ENCODE data around the gene TMEM128. TPM values are rescaled to one million over a fixed set of nuclear protein-coding genes. Genes with fewer than 3 reads are reported as not detected.
"Not testable (repeated sequence)": the region's sequence is repeated elsewhere in the genome, so short reads cannot be mapped to it uniquely, and the experiment has no call there.

The TMEM128 gene
- total RNA-seq, 1 donor from 2014 or later: 29.2 TPM

DNA sequence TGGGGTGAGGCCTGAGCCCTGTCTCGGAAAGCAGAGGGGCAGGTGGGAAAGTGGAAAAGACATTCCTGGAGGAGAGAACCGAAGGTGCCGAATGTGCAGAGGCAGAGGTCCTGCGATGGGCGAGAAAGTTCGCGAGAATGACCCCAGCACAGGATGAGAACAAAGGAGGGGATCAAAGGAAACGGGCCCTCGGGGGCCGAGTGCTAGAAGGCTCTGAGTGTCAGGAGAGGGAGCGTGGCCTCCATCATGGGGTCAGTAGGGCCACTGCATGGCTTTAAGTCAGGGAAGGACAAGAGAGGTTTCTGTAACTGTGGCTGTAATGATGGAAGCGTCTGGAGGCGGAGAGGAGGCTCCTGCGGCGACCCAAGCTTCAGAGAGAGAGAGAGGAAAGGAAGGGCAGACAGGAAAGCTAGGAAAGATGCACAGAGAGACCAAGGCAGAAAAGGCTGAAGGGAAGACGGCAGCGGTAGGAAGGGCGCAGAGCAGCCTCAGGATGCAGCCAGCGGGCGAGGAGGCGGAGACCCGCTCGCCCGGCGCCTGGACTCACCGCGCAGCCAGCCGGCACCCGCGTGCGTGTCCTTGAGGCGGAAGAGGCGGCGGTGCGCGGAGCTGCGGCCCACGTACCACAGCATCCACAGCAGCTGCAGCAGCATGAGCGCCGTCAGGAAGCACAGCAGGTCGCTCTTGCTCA, 22.0 kb downstream of the TMEM128 start:
- intact Hi-C loops (cut with DNase I): no loop called here
- Histone ChIP-seq H3K9me3 (no peaks in the 10 kb centered on the region), H3K27ac (no peak overlapping the region), H3K4me1 (no peaks in the 10 kb centered on the region), H3K27me3 (ENCODE audit: low read depth) (peaks cover 57% of the 10 kb centered on the region), H3K36me3 (no peaks in the 10 kb centered on the region), H3K4me3 (no peak overlapping the region)
- no peak for TF ChIP-seq CTCF (IDR thresholded peaks at IDR 0.05)
- DNase-seq (no peak), ATAC-seq (no peak)

DNA sequence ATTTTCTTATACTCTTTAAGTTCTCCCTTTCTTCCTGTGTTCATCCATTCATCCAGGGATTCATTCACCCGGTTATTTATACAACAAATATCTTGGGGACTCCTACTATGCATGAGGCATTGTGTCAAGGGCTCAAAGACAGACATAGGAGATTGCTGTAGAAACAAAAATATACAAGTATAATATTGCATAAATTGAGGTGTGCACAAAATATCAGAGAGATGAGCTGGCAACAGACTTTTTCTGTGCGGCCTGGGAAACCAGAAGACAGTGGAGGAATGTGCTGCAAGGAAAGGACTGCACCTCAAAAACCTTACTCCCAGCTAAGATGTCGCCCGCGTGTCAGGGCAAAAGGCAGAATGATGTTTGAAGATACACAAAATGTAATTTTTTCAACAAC, 30.9 kb downstream of the TMEM128 start:
- no peaks in the 10 kb centered on the region for H3K4me1 ChIP-seq
- peaks cover 8% of the 10 kb centered on the region for H3K27me3 ChIP-seq (ENCODE audit: low read depth)
- DNase-seq (no peak), ATAC-seq (no peak)
- intact Hi-C loops (cut with DNase I): no loop called here
- H3K9me3 ChIP-seq: no peaks in the 10 kb centered on the region
- no peaks in the 10 kb centered on the region for H3K36me3 ChIP-seq
- TF ChIP-seq CTCF (IDR thresholded peaks at IDR 0.05): no peak
- no peak overlapping the region for H3K27ac ChIP-seq
- no peak overlapping the region for H3K4me3 ChIP-seq

- Histone ChIP-seq H3K27ac (no peak overlapping the region), H3K4me3 (no peak overlapping the region), H3K4me1 (no peaks in the 10 kb centered on the region), H3K27me3 (ENCODE audit: low read depth) (peaks cover 4% of the 10 kb centered on the region), H3K9me3 (no peaks in the 10 kb centered on the region), H3K36me3 (no peaks in the 10 kb centered on the region)
- no peak for TF ChIP-seq CTCF (IDR thresholded peaks at IDR 0.05)
- DNase-seq: no peak
- intact Hi-C loops (cut with DNase I): no loop called here
- ATAC-seq: no peak
Observed at GRCh38 chr4:4216648-4217047, 31.4 kb downstream of the TMEM128 start.

DNA sequence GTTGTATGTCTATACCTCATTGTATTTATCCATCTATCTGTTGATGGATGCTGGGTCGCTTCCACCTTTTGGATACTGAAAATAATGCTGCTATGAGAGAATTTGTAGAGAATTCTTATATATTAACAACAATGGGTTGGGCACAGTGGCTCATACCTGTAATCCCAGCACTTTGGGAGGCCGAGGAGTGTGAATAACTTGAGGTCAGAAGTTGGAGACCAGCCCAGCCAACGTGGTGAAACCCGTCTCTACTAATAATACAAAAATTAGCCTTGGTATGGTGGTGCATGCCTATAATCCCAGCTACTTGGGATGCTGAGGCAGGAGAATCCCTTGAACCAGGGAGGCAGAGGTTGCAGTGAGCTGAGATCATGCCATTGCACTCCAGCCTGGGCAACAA, 34.3 kb downstream of the TMEM128 start:
- H3K27me3 ChIP-seq (ENCODE audit: low read depth): peaks cover 13% of the 10 kb centered on the region
- intact Hi-C loops (cut with DNase I); H3K4me3 ChIP-seq: not testable (repeated sequence)

DNA sequence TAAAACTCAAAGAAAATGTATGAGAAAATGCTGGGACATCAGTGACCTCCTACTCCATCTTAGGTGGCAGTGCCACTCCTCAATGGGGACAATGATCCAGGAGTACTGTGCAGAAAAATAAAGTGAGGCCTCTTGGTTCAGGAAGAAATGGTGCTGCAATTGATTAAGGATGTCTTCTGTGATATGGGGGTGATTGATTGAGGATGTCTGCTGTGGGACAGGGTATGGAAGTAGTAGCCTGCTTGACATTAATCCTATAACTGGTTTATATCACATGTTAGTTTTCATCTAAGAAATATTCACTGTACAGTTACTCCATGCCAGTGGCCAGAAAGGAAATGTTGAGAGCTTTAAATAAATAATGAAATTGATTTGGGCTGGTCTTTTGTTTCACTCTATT, 41.8 kb downstream of the TMEM128 start:
- H3K36me3 ChIP-seq: no peaks in the 10 kb centered on the region
- no peak overlapping the region for H3K4me3 ChIP-seq
- ATAC-seq (no peak), DNase-seq (no peak)
- no peaks in the 10 kb centered on the region for H3K4me1 ChIP-seq
- no peaks in the 10 kb centered on the region for H3K9me3 ChIP-seq
- peaks cover 13% of the 10 kb centered on the region for H3K27me3 ChIP-seq (ENCODE audit: low read depth)
- intact Hi-C loops (cut with DNase I): no loop called here
- TF ChIP-seq CTCF (IDR thresholded peaks at IDR 0.05): no peak
- H3K27ac ChIP-seq: no peak overlapping the region

More for the DNA sequence above, 34.3 kb downstream of the TMEM128 start:
- not testable (repeated sequence) for H3K27ac ChIP-seq, DNase-seq, ATAC-seq, H3K36me3 ChIP-seq, H3K9me3 ChIP-seq, H3K4me1 ChIP-seq

DNA sequence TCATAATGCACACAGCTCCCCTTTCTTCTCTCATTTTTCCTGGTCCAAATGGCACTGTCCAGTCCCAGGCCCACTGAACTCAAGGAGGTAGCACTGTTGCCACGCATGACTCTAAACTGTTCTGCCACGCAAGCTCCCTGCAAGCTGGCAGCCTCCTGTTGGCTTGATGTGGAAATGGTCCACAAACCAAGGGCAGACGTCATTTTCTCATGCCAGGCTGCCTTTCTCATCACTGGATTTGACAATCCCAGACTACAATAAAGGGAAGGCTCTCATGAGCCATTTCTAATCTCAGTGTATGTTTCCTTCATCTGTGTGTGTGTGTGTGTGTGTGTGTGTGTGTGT, 43.6 kb downstream of the TMEM128 start:
- no peak for TF ChIP-seq CTCF (IDR thresholded peaks at IDR 0.05)
- DNase-seq (no peak), ATAC-seq (no peak)
- Histone ChIP-seq H3K4me1 (no peaks in the 10 kb centered on the region), H3K27ac (no peak overlapping the region), H3K27me3 (ENCODE audit: low read depth) (peaks cover 6% of the 10 kb centered on the region), H3K9me3 (no peaks in the 10 kb centered on the region), H3K4me3 (no peak overlapping the region), H3K36me3 (no peaks in the 10 kb centered on the region)
- intact Hi-C loops (cut with DNase I): no loop called here
